GM19452 (cell line): ENCODE results near the gene RNF207.
"Not testable (repeated sequence)": the region's sequence is repeated elsewhere in the genome, so short reads cannot be mapped to it uniquely, and the experiment has no call there.

Source experiments
- ATAC-seq: cut with Tn5 transposase; IDR thresholded peaks from one replicate; pipeline ENCODE4 v1.9.1; 2021; ENCODE audit not compliant: unreplicated experiment

The RNF207 gene

DNA sequence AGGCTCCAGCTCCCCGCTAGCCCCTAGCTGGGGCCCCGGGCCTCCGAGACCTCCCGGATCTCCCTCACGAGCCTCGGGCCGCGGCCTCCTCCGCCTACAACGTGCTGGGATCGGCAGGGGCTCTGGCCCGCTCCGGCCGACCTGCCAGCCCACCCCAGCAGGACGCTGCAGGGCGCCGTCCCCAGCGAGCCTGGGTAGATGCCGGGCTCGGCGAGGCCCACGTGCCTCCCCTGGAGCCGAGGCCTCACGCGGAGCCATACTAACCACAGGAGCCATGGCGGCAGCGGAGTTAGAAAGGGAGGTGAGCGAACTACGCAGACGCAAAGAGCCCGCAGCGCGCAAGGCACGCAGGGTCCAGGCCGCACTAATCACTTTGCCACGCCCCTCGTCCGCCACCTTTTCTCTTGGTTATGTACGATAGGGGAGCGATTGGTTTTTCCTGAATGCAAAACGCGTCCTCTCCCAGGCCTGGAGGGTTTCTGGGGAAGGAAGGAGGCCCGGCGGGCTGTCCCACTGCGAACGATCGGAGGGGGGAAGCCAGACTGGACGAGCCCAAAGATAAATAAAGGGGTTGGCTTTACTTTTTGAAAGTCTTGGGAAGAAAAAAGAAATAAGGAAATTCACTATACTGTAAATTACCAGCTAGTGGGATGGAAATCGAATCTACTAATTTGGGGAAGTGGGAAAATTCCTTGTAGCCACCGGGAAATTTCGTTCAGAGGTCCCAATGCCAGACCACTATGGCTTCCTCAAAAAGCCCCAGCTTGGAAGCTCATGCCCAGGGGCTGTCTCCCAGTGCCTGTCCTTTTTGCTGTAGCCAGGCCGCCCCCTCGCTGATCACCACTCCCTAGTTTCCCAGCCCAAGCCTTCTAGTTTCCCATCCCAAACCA, 6.4 kb upstream of the RNF207 start, which contains the start of gene RPL22:
Gene RPL22, minus strand, starts transcription at position 298 of the 890 bp plus-strand sequence. Its CDS starts 22 bp downstream, at position 276.
- peak; percentile 96 for ATAC-seq

DNA sequence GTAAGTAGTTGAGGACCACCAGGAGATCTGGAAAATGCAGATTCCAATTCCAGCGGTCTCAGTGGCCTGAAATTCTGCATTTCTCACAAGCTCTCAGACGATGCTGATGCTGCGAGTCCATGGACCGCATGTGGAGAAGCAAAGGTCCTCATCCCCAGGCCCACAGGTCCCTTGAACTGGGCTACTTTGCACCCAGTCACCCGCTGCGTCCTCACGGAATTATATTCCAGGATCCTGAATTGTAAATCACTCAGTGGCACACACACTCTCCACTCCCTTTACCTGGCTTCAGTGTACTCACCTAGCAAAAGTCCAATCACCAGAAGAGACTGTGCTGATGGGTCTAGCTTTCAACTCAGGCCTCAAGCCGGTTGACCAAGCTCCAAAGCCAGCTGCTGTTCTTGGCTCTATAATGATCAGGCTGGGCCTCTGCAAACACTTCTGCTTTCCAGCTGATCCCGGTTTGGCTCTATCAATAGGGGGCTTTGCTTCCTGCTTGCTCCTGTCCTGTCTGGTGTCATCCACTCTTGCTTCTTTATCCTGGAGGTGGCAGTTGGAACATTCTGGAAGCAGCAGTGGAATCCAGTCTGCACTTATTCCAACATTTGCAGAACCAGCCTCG, 5.6 kb upstream of the RNF207 start:
- no peak for ATAC-seq

DNA sequence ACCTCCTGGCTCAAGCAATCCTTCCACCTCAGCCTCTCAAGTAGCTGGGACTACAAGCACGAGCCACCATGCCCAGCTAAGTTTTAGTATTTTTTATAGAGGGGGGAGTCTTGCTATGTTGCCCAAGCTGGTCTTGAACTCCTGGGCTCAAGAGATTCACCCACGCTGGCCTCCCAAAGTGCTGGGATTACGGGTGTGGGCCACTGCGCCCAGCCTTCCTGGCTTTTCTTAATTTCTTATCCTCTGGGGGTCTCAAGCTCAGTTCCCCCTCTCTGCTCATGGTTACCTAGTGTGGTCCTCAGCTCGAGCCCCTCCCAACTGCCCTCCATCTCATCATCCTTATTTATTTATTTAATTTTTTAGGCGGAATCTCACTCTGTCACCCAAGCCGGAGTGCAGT, 3.7 kb upstream of the RNF207 start:
- no peak for ATAC-seq

DNA sequence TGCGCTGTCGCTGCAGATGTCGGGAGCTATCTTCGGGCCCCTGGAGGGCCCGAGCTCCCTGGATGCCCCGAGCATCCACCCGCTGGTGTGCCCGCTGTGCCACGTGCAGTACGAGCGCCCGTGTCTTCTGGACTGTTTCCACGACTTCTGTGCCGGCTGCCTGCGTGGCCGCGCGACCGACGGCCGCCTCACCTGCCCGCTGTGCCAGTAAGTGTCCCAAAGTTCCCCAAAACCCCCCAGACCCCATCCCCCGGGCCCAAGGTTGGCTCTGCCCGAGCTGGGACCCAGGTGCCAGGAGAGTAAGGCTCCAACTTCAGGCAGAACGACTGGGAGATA, 569 bp downstream of the RNF207 start:
- ATAC-seq, result no peak

DNA sequence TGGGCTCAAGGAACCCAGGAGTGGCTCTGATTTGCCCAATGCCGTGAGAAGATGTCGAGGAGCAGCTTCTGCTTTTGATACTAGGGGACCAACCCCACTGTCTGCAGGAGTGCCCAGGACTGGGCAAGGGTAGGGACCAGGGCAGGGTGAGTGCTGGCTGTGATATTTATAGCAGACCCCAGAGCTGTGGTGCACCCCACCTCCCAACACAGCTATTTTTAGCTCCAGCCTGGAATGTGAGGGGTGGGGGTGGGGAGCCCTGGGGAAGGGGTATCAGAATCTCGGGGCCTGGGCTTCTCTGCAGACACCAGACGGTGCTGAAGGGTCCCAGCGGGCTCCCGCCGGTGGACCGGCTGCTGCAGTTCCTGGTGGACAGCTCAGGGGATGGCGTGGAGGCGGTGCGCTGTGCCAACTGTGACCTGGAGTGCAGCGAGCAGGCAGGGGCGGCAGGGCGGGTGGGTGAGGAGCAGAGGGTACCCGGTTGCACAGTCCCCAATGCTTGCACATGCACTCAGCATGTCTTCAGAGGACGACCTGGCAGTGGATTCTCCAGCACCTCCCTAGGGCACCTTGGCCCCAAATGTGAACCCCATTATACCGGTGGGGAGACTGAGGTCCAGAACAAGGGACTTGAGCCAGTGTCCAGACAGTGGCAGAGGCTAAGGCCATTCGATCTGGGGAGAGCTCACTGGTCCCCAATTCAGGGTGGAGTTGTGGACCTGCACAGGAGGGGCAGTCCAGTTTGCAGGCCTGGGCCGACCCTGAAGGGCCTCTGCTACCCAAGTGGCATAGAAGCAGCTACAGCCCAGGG, 1.4 kb downstream of the RNF207 start:
- no peak for ATAC-seq

DNA sequence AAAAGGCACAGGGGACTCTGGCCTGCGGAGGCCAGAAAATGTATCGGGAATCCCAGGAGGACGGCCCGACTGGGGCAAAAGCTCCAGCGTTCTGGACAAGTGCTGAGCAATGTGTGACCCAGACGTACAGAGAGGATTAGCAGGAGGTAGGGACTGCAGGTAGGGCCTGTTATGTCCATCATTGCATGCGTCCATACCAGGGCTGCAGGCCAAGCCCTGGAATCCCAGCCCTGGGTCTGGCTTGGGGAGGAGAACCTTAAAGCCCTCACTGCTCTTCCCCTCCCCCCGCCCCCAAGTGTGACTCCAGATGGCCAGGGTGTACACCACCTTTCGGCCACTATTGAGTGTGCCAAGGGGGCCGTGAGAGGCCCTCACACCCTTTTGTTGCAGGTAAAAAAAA, 2.0 kb downstream of the RNF207 start:
- no peak for ATAC-seq

DNA sequence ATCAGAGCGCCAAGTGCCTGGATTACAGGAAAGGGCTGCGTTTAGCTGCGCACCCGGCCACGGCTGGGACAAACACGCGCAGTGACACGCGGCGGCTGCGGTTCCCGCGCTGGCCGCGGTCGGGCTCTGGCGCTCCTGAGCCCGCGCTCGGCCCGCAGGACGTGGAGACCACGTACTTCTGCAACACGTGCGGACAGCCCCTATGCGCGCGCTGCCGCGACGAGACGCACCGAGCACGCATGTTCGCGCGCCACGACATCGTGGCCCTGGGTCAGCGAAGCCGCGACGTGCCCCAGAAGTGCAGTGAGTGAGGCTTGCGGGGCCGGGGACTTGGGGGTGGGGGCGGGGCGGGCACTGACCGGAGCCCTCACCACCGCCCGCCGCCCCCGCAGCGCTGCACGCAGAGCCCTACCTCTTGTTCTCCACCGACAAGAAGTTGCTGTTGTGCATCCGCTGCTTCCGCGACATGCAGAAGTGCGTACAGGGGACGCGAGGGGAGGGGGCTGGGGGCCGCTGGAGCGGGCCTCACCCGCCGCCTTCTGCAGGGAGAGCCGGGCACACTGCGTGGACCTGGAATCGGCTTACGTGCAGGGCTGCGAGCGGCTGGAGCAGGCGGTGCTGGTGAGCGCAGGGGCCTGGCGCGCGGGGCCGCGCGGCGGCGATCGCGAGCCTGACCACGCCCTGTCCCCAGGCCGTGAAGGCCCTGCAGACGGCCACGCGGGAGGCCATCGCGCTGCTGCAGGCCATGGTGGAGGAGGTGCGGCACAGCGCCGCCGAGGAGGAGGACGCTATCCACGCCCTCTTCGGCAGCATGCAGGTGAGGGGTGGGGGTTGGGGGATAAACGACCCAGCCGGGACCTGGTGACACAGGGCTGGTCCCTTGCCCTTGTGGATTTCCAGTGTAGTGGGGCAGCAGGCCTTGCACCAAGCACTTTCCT, 3.1 kb downstream of the RNF207 start:
- ATAC-seq, result no peak

DNA sequence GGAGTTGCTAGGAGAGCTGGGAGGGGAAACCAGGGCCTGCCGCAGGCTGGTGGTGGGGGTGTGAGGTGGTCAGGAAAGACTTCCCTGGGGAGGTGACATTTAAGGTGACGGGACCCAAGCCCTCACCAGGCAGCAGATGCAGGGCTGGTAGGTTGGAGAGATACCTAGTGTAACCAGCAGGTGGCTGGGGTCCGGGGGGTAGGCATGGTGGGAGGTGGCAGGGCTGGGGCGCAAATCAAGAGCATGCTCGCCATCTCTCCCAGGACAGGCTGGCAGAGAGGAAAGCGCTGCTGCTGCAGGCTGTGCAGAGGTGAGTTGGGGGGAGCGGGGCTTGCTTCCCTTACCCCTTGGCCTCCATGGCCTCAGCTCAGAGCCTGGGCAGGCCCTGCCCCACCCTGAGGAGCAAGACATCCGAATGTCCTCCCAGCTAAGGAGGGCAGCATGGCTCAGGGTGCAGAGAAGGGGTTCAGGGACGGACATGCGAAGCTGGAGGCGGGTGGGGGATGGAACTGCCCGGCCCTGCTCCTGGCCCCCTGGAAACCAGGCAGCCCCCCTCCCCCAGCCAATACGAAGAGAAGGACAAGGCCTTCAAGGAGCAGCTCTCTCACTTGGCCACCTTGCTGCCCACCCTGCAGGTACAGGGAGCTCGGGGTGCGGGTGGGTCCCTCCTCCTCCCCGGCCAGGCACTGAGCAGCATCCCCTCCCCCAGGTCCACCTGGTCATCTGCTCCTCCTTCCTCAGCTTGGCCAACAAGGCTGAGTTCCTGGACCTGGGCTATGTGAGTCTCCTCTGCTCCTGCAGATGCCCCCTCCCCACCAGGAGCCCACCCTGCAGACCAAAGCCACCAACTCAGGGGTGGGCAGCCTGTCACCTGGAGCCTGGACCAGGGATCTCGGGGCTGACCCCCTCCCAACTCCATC, 4.0 kb downstream of the RNF207 start:
- ATAC-seq, result no peak

DNA sequence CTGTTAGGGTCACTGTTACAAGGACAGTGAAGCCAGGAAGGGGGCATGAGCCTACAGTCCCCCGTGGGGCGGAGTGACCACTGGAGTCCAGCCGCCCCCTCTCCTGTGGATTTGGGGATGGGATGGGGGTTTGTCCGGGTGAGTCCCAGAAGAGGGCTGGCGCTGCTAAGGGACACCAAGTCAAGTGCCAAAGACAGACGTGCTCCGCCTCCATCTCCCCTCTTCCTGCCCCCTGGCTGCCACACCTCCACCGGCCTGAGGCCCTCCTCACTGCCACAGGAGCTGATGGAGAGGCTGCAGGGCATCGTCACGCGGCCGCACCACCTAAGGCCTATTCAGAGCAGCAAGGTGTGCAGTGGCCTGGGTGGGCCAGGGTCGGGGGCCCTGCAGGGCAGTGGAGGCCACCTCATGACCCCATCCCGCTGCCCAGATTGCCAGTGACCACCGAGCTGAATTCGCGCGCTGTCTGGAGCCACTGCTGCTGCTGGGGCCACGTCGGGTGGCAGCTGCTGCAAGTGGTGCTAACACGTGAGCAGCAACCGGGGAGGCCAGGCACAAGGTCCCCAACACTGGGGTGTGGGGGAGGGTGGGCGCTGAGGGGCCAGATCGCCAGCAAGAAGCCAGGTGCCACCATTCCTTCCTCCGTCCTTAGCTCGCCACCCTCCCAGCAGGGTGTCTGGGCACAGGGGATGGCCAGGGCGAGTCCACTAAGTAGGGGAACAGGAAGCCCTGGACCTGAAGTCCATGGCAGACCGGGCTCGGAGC, 4.9 kb downstream of the RNF207 start:
- ATAC-seq, result no peak

DNA sequence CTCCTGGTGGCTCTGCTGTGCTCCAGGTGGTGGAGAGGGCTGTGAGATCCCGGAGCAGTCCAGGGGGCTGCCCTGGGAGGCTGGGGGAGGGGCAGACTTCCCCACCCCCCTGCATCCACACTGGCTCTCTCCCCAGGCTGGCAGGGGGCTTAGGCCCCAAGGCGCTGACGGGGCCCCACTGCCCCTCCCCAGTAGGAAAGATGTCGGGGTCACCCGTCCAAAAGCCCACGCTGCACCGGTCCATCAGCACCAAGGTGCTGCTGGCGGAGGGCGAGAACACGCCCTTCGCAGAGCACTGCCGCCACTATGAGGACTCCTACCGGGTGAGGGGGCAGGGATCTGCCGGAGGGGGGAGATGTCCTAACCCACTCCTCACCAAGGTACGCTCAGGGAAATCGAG, 5.8 kb downstream of the RNF207 start:
- no peak for ATAC-seq

DNA sequence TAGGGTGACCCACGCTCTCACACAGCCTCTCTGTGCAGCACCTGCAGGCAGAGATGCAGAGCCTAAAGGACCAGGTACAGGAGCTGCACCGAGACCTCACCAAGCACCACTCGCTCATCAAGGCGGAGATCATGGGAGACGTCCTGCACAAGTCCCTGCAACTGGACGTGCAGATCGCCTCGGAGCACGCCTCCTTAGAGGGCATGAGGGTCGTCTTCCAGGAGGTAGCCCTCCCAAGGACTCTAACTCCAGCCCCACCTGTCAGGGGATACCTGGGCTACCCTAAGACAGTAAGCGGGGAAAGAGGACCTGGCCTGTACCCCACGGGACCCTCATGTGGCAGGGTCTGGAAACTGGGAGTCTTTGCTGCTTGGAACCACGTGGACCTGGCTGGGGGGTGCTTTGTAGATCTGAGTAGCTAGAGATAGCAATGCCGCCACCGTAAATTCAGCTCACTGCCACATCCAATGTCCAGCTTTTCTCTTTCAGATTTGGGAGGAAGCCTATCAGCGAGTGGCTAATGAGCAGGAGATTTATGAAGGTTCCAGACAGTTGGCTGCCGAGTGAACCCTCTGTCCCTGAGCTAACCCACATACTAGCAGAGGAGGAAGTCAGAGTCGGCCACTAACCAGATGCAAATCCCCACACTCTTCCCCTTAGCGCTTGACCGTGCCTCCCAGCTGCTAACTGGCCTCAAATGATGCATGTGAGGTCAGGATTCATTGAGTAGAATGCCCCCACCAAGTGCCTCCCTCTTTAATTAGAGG, 6.5 kb downstream of the RNF207 start:
- no peak for ATAC-seq

DNA sequence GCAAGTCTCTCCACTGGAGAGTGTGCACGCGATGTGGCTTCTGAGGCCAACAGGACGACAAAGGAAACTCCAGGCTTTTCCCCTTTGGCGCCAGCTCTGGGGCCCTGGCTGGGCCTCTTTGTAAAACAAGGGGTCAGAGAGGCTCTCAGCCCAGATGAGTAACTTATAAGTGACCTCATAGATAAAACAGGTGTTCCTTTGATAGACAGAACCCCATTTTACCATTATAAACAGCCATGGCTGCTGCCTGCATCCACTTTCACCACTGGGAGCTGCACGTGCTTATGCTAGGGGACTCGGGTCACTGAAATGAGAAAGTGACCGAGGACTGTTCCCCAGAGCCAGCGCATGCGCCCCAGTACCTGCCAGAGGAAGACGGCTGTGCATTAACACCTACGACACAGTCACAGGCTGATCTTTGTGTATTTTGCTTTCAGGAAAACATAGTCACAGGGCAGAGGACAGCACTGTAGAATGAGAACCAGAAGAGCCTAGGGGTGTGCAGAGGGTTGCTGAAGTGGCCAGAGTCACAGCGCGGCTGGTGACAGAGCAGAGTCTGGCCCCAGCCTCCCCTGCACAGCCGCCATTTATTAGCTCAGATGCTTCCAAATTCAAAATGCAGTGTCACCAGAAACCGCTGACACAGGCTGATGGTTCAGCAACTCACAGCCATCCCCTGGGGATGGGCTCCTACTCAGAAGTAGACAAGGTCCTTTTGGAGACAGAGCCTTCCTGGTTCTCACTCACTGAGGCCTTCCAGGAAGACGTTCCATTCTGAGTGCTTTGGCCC, 12.7 kb downstream of the RNF207 start:
- ATAC-seq, result no peak

DNA sequence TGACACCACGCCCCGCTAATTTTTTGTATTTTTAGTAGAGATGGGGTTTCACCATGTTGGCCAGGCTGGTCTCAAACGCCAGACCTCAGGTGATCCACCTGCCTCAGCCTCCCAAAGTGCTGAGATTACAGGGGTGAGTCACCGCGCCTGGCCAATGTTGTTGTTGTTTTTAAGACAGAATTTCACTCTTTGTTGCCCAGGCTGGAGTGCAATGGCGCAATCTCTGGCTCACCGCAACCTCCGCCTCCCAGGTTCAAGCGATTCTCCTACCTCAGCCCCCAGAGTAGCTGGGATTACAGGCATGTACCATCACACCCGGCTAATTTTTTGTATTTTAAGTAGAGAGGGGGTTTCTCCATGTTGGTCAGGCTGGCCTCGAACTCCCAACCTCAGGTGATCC, 13.7 kb downstream of the RNF207 start:
- not testable (repeated sequence) for ATAC-seq

DNA sequence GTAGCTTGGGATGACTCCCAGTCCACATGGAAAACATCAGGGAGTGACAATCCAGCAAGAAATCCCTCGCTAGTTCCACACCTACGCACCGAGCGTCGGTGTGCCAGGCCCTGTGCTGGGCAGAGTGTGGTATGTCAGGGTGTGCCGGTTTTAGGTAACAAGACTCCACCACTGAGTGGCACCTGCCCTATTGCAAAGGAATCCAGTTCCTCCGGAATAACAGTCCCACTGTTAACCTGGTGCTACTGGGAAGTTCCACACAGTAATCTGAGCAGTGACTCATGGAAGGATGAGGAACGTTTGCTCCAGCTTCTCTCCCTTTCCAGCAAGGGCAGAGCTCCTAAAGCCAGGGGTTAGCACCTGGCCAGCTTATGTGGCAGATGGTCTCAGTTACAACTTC, 14.3 kb downstream of the RNF207 start:
- ATAC-seq, result no peak

DNA sequence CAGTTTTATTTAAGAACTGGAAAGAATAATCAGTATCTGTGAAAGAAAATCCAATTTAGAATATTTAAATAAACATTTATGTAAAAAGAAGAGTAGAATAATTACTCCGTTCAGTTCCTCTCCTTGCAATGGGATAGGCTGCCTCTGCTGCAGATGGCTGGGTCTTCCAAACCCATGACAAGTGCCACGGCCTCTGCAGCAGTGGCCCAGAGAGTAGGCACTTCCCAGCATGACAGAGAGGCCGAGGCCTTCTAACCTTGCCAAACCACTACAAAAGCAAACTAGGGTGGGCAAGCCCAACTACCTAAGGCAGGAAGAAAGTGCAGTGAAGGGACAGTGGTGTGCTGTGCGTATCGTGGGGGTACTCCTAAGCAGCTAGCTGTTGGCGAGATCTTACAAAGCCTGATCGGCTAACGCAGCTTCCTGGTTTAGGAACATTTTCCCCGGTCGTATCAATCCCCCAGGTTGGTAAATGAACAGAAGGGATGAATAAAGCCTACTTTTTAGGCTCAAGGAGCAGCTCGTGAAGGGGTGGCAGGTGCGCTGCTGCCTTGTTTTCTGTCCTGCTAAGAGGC, 15.4 kb downstream of the RNF207 start:
- no peak for ATAC-seq

DNA sequence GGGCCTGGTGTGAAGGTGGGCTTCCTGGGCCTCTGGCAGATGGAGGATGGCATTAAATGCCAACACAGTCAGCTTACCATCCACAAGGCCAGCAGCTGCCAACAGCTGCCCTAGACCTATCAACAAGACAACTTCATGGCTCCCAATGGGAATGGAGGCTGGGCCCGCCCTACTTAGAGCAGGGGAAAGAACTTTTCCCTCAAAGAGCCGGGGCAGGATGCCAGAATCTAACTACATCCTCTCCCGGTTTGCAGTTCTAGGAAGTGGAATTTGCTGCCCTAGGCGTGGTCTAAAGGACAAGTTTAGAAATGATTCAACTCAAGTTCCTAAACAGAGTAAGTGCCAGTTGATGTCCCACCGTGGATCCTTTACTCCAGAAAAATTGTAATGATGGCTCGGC, 16.7 kb downstream of the RNF207 start:
- no peak for ATAC-seq

DNA sequence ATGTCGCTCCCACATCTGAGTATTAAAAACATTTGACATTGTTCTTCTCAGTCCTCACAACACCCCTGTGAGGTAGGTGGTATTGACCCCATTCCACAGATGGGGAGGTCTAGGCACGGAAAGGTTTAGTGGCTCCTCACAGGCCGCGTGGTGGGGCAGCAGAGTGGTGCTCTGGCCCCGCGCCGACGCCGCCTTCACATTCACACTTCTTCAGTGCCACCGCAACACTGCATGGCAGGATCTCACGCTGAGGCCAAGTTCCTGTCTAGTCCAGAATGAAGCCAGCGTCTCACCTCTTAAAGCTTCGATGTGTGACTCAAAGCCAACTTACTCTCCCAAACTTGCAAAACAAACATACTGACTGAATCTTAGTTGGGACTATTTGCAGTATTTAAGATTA, 17.7 kb downstream of the RNF207 start:
- ATAC-seq, result no peak
